Endothelial cell of umbilical vein (primary cell): ENCODE results near the gene GPR153. TPM values are rescaled to one million over a fixed set of nuclear protein-coding genes. Genes with fewer than 3 reads are reported as not detected.

Experiments used
- BruUV-seq: library from RNA; stranded (reverse); fragments of 400-500 nt; replicated peaks from 2 replicates; lab custom pipeline; 2021; lab: Mats Ljungman, UMichigan
- CTCF ChIA-PET: fragments of 300-600, 350-600 bp; sonication (Branson Sonifier 250); formaldehyde crosslinking; loops from one replicate; lab custom pipeline; 2021; ENCODE audit warnings: antibody characterized with exemption, inconsistent platforms; lab: Charles Lee
- POLR2A ChIA-PET: fragments of 300-600, 350-600 bp; sonication (Branson Sonifier 250); formaldehyde crosslinking; loops from one replicate; lab custom pipeline; 2021; ENCODE audit warnings: antibody characterized with exemption, inconsistent platforms; lab: Charles Lee
- DNase-seq: peaks from one replicate; pipeline ENCODE4 v3.0.0-alpha.2; 2011; ENCODE audit warnings: low read depth, low spot score
- FAIRE-seq: peaks from 2 replicates; lab custom pipeline; 2011; peaks lifted over from hg19 to GRCh38; lab: Jason Lieb, UNC
- H2AFZ ChIP-seq: 2 replicates; pipeline ENCODE4 v1.6.0; 2012; ENCODE audit warnings: low read depth, low read length, control low read depth, inconsistent platforms
- H3K27ac ChIP-seq: 2 replicates; pipeline ENCODE4 v1.5.1; 2011; ENCODE audit warnings: low read depth, mild to moderate bottlenecking, control low read depth, low read length, moderate library complexity; ENCODE audit not compliant: insufficient read depth
- H3K27me3 ChIP-seq, 2 experiments: 2 replicates each; pipeline versions ENCODE4 v1.6.0 to v1.6.1; 2011; ENCODE audit warnings: low read length in 2 of 2, mixed read lengths in 1 of 2; ENCODE audit not compliant: control insufficient read depth in 2 of 2, insufficient read depth in 2 of 2
- H3K36me3 ChIP-seq, 2 experiments: 2 replicates in 1 of 2; 3 replicates in 1 of 2; pipeline ENCODE4 v1.5.1; 2011; ENCODE audit warnings: low read length in 2 of 2, mild to moderate bottlenecking in 1 of 2, moderate library complexity in 1 of 2; ENCODE audit not compliant: control insufficient read depth in 2 of 2, insufficient read depth in 2 of 2; ENCODE audit errors: extremely low read depth in 1 of 2
- H3K4me1 ChIP-seq: 3 replicates; pipeline ENCODE4 v1.5.1; 2011; ENCODE audit warnings: mild to moderate bottlenecking, low read length; ENCODE audit not compliant: control insufficient read depth, insufficient read depth; ENCODE audit errors: extremely low read depth
- H3K4me2 ChIP-seq: 2 replicates; pipeline ENCODE4 v1.6.1; 2011; ENCODE audit warnings: low read length, control low read depth, mixed read lengths; ENCODE audit not compliant: insufficient read depth
- H3K4me3 ChIP-seq, 3 experiments: fragments of 200-600 bp in 1 of 3; sonication (generic), shearing (Covaris generic) in 1 of 3; replicated peaks in 1 of 3; 2 replicates each; pipeline ENCODE4 v1.5.1; 2011 to 2016; ENCODE audit warnings: control low read depth in 3 of 3, low read length in 3 of 3, mild to moderate bottlenecking in 2 of 3, inconsistent platforms in 1 of 3, low read depth in 1 of 3, moderate library complexity in 1 of 3; ENCODE audit not compliant: insufficient read depth in 1 of 3
- H3K79me2 ChIP-seq: 2 replicates; pipeline ENCODE4 v1.6.0; 2012; ENCODE audit warnings: low read length, inconsistent platforms; ENCODE audit not compliant: control insufficient read depth, insufficient read depth
- H3K9ac ChIP-seq: replicated peaks from 2 replicates; pipeline ENCODE3; 2011; ENCODE audit warnings: low read length, control low read depth; ENCODE audit not compliant: insufficient read depth; ENCODE audit errors: extremely low read depth
- H3K9me1 ChIP-seq: replicated peaks from 3 replicates; pipeline ENCODE4 v1.6.0; 2011; ENCODE audit warnings: mild to moderate bottlenecking, low read length; ENCODE audit not compliant: control insufficient read depth, insufficient read depth; ENCODE audit errors: extremely low read depth
- H3K9me3 ChIP-seq: replicated peaks from 2 replicates; pipeline ENCODE4 v1.5.1; 2012; ENCODE audit warnings: low read length, inconsistent platforms; ENCODE audit not compliant: control insufficient read depth, insufficient read depth
- H4K20me1 ChIP-seq: replicated peaks from 2 replicates; pipeline ENCODE3; 2011; ENCODE audit warnings: mild to moderate bottlenecking, low read length; ENCODE audit not compliant: control insufficient read depth, insufficient read depth; ENCODE audit errors: extremely low read depth
- EZH2 ChIP-seq: IDR thresholded peaks from 2 replicates; pipeline ENCODE4 v1.6.1; 2012; ENCODE audit warnings: borderline replicate concordance, low read depth, mild to moderate bottlenecking, moderate library complexity, low read length, inconsistent platforms; ENCODE audit not compliant: severe bottlenecking
- FOS ChIP-seq: IDR thresholded peaks from 2 replicates; pipeline ENCODE4 v1.6.1; 2011; ENCODE audit warnings: mild to moderate bottlenecking, low read length, moderate library complexity, borderline replicate concordance; ENCODE audit not compliant: insufficient read depth
- GATA2 ChIP-seq: IDR thresholded peaks from 2 replicates; pipeline ENCODE4 v1.7.0; 2011; ENCODE audit warnings: low read depth, mild to moderate bottlenecking, moderate library complexity, mixed read lengths, low read length; ENCODE audit not compliant: insufficient read length, insufficient read depth
- JUN ChIP-seq: IDR thresholded peaks from 2 replicates; pipeline ENCODE4 v1.6.1; 2011; ENCODE audit warnings: borderline replicate concordance, low read depth; ENCODE audit not compliant: insufficient read length, insufficient read depth
- MYC ChIP-seq: IDR thresholded peaks from one replicate; pipeline ENCODE4 v1.6.1; 2011; ENCODE audit warnings: mild to moderate bottlenecking, low read depth, low read length
- POLR2A ChIP-seq: IDR thresholded peaks from 2 replicates; pipeline ENCODE4 v1.6.1; 2012; ENCODE audit warnings: low read depth, mild to moderate bottlenecking, control low read depth, low read length
- POLR2AphosphoS5 ChIP-seq: IDR thresholded peaks from 2 replicates; pipeline ENCODE4 v1.6.1; 2012; ENCODE audit warnings: low read depth, mild to moderate bottlenecking, control low read depth, low read length, moderate library complexity; ENCODE audit not compliant: insufficient read depth
- dilution Hi-C: fragments of 300-500 bp; cut with MboI; formaldehyde crosslinking; loops from one replicate; pipeline ENCODE4 v1.15.0; 2019; ENCODE audit warnings: low sequenced_read_pairs; ENCODE audit not compliant: extremely low pct_ligation_motif_present
- intact Hi-C: fragments of 100-400 bp; cut with micrococcal nuclease; formaldehyde crosslinking; loops from one replicate; pipeline ENCODE4 v1.10.0; 2022
- polyA plus RNA-seq, 4 experiments: library from polyadenylated mRNA; depleted of rRNA in 3 of 4; stranded (reverse) in 3 of 4; unstranded in 1 of 4; fragments of >200 nt; gene quantifications; 2 replicates each; pipeline versions ENCODE4 v1.2.1 to v1.2.3, GENCODE V29; 2011 to 2012; ENCODE audit warnings: missing spikeins in 1 of 4
- total RNA-seq: library from RNA; stranded (reverse); gene quantifications from 2 replicates; pipeline ENCODE4 v1.2.3, GENCODE V29; 2021
- TF ChIP-seq, protein P1 (sequence below), 2 donors: IDR thresholded peaks; 1 replicate in 1 of 2; 2 replicates in 1 of 2; pipeline ENCODE4 v1.5.1; 2011; ENCODE audit warnings: low read length in 2 of 2, mild to moderate bottlenecking in 2 of 2, moderate library complexity in 2 of 2, control low read depth in 1 of 2, inconsistent platforms in 1 of 2, low read depth in 1 of 2; ENCODE audit not compliant: insufficient read depth in 1 of 2; ENCODE audit errors: extremely low read depth in 1 of 2
- TF ChIP-seq, protein P2 (sequence below): IDR thresholded peaks from 2 replicates; pipeline ENCODE4 v1.6.1; 2011; ENCODE audit not compliant: insufficient read depth, insufficient read length

GPR153 gene
- total and polyA plus RNA-seq, 2 donors (not counting 3 experiments of a cell fraction or from before 2014, with no cell fraction given), result 3.1 to 3.9 TPM

DNA sequence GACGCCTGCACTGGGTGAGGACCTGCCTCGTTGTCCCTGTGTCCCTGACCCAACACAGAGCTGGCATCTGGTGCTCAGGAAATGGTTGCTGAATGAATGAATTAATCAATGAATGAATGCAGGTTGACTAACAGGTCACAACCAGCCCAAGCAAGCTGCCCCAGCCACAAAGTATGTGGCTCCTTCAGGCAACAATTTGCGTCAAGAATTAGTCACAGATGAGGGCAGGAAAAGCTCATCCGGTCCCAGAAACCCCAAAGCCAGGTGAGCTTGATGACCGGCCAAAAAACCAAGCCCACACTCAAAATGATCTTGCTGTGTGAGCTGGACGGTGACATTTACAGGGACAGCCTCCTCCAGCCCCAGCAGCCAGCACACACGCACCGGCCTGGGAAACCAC, 40.6 kb upstream of the GPR153 start:
- CTCF ChIA-PET, result no interaction called here
- no peaks in the 10 kb centered on the region for H4K20me1 ChIP-seq
- no peak for TF ChIP-seq JUN
- TF ChIP-seq, protein P1, sequence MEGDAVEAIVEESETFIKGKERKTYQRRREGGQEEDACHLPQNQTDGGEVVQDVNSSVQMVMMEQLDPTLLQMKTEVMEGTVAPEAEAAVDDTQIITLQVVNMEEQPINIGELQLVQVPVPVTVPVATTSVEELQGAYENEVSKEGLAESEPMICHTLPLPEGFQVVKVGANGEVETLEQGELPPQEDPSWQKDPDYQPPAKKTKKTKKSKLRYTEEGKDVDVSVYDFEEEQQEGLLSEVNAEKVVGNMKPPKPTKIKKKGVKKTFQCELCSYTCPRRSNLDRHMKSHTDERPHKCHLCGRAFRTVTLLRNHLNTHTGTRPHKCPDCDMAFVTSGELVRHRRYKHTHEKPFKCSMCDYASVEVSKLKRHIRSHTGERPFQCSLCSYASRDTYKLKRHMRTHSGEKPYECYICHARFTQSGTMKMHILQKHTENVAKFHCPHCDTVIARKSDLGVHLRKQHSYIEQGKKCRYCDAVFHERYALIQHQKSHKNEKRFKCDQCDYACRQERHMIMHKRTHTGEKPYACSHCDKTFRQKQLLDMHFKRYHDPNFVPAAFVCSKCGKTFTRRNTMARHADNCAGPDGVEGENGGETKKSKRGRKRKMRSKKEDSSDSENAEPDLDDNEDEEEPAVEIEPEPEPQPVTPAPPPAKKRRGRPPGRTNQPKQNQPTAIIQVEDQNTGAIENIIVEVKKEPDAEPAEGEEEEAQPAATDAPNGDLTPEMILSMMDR (IDR thresholded peaks at IDR 0.05; ENCODE audit: extremely low read depth in 1 of 2, insufficient read depth in 1 of 2, low read depth in 1 of 2, low read length in 2 of 2), result no peak
- no peak for TF ChIP-seq POLR2AphosphoS5
- no peak for TF ChIP-seq POLR2A
- TF ChIP-seq MYC, result no peak
- TF ChIP-seq FOS, result no peak
- no peak for TF ChIP-seq GATA2
- TF ChIP-seq EZH2, result no peak
- TF ChIP-seq, protein P2, sequence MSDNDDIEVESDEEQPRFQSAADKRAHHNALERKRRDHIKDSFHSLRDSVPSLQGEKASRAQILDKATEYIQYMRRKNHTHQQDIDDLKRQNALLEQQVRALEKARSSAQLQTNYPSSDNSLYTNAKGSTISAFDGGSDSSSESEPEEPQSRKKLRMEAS, result no peak
- H3K4me2 ChIP-seq, result no peak overlapping the region
- H3K36me3 ChIP-seq, result no peaks in the 10 kb centered on the region
- no peak for FAIRE-seq
- no peak overlapping the region for H3K4me3 ChIP-seq
- no peak overlapping the region for H2AFZ ChIP-seq
- H3K4me1 ChIP-seq, result no peaks in the 10 kb centered on the region
- H3K79me2 ChIP-seq, result no peaks in the 10 kb centered on the region
- no peaks in the 10 kb centered on the region for H3K9me3 ChIP-seq
- no peak overlapping the region for H3K27ac ChIP-seq
- no TSS peak for BruUV-seq
- no peak overlapping the region for H3K9ac ChIP-seq
- POLR2A ChIA-PET, result no interaction called here
- intact Hi-C loops, result no loop called here
- dilution Hi-C loops, result no loop called here
- H3K27me3 ChIP-seq, result no peaks in the 10 kb centered on the region
- no peaks in the 10 kb centered on the region for H3K9me1 ChIP-seq
- no peak for DNase-seq
